ENCODE data around the gene ARHGAP15. TPM values are rescaled to one million over a fixed set of nuclear protein-coding genes. Genes with fewer than 3 reads are reported as not detected.

ARHGAP15 gene
- total and polyA plus RNA-seq, 2 experiments from 2014 or later: 0.26 TPM; not detected in 1

DNA sequence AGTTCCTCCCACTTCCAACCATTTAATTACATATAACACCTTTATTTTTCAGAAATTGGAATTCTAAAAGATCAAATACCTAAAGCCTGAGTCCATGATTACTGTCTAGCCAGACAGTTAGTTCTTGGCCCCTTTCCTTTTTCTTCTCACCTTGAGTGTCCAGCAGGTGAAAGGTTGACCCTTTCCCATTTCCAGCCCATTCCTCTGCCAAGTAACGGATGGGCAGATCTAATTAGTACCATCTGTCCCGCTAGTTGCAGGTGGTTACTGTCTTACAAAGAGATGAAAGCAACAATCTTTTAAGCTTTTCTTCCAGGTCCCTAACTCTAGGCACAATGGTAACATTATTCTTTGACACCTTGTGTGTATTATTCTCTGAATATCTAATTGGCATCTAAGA is 506.7 kb downstream of the ARHGAP15 start:
- Histone ChIP-seq H2AFZ (no peak overlapping the region), H3K4me1 (ENCODE audit: insufficient read depth) (no peaks in the 10 kb centered on the region), H3K79me2 (replicated peaks; ENCODE audit: insufficient read depth) (no peaks in the 10 kb centered on the region), H3K4me3 (no peak overlapping the region), H3F3A (replicated peaks; ENCODE audit: low read depth) (no peaks in the 10 kb centered on the region), H3K9me2 (ENCODE audit: insufficient read depth) (no peaks in the 10 kb centered on the region), H3K4me2 (no peak overlapping the region), H3K27me3 (ENCODE audit: insufficient read depth) (no peaks in the 10 kb centered on the region), H3K36me3 (ENCODE audit: insufficient read depth) (0 out of 2 replicates have a peak, but pooled peaks cover 6% of the 10 kb centered on the region), H4K20me1 (replicated peaks; ENCODE audit: insufficient read depth) (no peaks in the 10 kb centered on the region), H3K27ac (ENCODE audit: low read depth) (no peak overlapping the region)
- Mint-ChIP-seq H3K9me3 (peaks cover 6% of the 10 kb centered on the region), H3K27me3 (ENCODE audit: insufficient read depth, low read depth, poor library complexity) (peaks cover 1% of the 10 kb centered on the region), H3K4me3 (no peak overlapping the region), H3K36me3 (ENCODE audit: low read depth) (peaks cover 3% of the 10 kb centered on the region; the same call in 1 of the 3 replicates), H3K4me1 (no peaks in the 10 kb centered on the region), H3K27ac (no peak overlapping the region)
- ATAC-seq: no peak
- no peak for DNase-seq (ENCODE audit: low spot score)
- TF ChIP-seq NANOG (IDR thresholded peaks at IDR 0.05; ENCODE audit: borderline replicate concordance): no peak

DNA sequence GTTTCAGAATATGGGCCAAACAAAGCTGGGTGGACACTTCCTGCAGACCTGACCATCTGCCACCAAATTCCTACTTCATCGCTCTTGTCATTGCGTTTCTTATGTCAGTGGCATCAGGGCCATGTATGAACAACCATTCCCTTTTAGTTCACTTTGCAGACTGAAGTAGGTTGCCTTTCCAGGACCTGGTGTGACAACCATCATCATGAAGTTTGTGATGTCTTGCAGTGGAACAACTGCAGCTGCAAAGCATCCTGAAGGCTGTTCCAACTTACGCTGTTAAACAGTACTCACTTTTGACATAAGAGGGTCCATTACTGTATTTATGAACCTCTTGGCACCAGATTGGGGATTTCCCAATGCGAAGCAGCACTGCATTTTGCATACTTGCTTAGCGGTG is 511.6 kb downstream of the ARHGAP15 start:
- Mint-ChIP-seq H3K27ac (no peak overlapping the region), H3K4me3 (no peak overlapping the region), H3K4me1 (no peaks in the 10 kb centered on the region; the same call in 2 of the 3 replicates), H3K9me3 (peaks cover 6% of the 10 kb centered on the region), H3K36me3 (ENCODE audit: low read depth) (peaks cover 3% of the 10 kb centered on the region; the same call in 1 of the 3 replicates), H3K27me3 (ENCODE audit: insufficient read depth, low read depth, poor library complexity) (peaks cover 5% of the 10 kb centered on the region)
- ATAC-seq: no peak
- Histone ChIP-seq H2AFZ (no peak overlapping the region), H3K27ac (ENCODE audit: low read depth) (no peak overlapping the region), H3K36me3 (ENCODE audit: insufficient read depth) (0 out of 2 replicates have a peak, but pooled peaks cover 6% of the 10 kb centered on the region), H3K9me2 (ENCODE audit: insufficient read depth) (no peaks in the 10 kb centered on the region), H3F3A (replicated peaks; ENCODE audit: low read depth) (no peaks in the 10 kb centered on the region), H3K79me2 (replicated peaks; ENCODE audit: insufficient read depth) (no peaks in the 10 kb centered on the region), H3K27me3 (ENCODE audit: insufficient read depth) (no peaks in the 10 kb centered on the region), H3K4me3 (no peak overlapping the region), H4K20me1 (replicated peaks; ENCODE audit: insufficient read depth) (no peaks in the 10 kb centered on the region), H3K4me2 (no peak overlapping the region), H3K4me1 (ENCODE audit: insufficient read depth) (0 out of 2 replicates have a peak, but pooled peaks cover under 1% of the 10 kb centered on the region)
- DNase-seq (ENCODE audit: low spot score): no peak
- TF ChIP-seq, protein P1, sequence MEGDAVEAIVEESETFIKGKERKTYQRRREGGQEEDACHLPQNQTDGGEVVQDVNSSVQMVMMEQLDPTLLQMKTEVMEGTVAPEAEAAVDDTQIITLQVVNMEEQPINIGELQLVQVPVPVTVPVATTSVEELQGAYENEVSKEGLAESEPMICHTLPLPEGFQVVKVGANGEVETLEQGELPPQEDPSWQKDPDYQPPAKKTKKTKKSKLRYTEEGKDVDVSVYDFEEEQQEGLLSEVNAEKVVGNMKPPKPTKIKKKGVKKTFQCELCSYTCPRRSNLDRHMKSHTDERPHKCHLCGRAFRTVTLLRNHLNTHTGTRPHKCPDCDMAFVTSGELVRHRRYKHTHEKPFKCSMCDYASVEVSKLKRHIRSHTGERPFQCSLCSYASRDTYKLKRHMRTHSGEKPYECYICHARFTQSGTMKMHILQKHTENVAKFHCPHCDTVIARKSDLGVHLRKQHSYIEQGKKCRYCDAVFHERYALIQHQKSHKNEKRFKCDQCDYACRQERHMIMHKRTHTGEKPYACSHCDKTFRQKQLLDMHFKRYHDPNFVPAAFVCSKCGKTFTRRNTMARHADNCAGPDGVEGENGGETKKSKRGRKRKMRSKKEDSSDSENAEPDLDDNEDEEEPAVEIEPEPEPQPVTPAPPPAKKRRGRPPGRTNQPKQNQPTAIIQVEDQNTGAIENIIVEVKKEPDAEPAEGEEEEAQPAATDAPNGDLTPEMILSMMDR (conservative IDR thresholded peaks at IDR 0.05; ENCODE audit: low read depth in 2 of 2): no peak
- TF ChIP-seq NANOG (IDR thresholded peaks at IDR 0.05; ENCODE audit: borderline replicate concordance): no peak
- TF ChIP-seq, protein P2, sequence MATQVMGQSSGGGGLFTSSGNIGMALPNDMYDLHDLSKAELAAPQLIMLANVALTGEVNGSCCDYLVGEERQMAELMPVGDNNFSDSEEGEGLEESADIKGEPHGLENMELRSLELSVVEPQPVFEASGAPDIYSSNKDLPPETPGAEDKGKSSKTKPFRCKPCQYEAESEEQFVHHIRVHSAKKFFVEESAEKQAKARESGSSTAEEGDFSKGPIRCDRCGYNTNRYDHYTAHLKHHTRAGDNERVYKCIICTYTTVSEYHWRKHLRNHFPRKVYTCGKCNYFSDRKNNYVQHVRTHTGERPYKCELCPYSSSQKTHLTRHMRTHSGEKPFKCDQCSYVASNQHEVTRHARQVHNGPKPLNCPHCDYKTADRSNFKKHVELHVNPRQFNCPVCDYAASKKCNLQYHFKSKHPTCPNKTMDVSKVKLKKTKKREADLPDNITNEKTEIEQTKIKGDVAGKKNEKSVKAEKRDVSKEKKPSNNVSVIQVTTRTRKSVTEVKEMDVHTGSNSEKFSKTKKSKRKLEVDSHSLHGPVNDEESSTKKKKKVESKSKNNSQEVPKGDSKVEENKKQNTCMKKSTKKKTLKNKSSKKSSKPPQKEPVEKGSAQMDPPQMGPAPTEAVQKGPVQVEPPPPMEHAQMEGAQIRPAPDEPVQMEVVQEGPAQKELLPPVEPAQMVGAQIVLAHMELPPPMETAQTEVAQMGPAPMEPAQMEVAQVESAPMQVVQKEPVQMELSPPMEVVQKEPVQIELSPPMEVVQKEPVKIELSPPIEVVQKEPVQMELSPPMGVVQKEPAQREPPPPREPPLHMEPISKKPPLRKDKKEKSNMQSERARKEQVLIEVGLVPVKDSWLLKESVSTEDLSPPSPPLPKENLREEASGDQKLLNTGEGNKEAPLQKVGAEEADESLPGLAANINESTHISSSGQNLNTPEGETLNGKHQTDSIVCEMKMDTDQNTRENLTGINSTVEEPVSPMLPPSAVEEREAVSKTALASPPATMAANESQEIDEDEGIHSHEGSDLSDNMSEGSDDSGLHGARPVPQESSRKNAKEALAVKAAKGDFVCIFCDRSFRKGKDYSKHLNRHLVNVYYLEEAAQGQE (IDR thresholded peaks at IDR 0.05; ENCODE audit: unreplicated experiment): no peak
- TF ChIP-seq, protein P3, sequence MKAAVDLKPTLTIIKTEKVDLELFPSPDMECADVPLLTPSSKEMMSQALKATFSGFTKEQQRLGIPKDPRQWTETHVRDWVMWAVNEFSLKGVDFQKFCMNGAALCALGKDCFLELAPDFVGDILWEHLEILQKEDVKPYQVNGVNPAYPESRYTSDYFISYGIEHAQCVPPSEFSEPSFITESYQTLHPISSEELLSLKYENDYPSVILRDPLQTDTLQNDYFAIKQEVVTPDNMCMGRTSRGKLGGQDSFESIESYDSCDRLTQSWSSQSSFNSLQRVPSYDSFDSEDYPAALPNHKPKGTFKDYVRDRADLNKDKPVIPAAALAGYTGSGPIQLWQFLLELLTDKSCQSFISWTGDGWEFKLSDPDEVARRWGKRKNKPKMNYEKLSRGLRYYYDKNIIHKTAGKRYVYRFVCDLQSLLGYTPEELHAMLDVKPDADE (IDR thresholded peaks at IDR 0.05): no peak
- no peak for TF ChIP-seq CREB1 (CRISPR knock-in tag; IDR thresholded peaks at IDR 0.05; ENCODE audit: low read depth)
- no peak for TF ChIP-seq POLR2AphosphoS5 (IDR thresholded peaks at IDR 0.05; ENCODE audit: low read depth)
- TF ChIP-seq JUNB (IDR thresholded peaks at IDR 0.05; ENCODE audit: unreplicated experiment): no peak
- no peak for TF ChIP-seq EZH2phosphoT487 (IDR thresholded peaks at IDR 0.05; ENCODE audit: unreplicated experiment)
- no peak for TF ChIP-seq EZH2 (IDR thresholded peaks at IDR 0.05; ENCODE audit: low read depth, unreplicated experiment)
- no peak for TF ChIP-seq STAT1 (IDR thresholded peaks at IDR 0.05; ENCODE audit: unreplicated experiment)

All from GM23338 (cell line).